Measurements from ENCODE around the gene SERINC5.
"Not testable (repeated sequence)": the region's sequence is repeated elsewhere in the genome, so short reads cannot be mapped to it uniquely, and the experiment has no call there.

Gene SERINC5

DNA sequence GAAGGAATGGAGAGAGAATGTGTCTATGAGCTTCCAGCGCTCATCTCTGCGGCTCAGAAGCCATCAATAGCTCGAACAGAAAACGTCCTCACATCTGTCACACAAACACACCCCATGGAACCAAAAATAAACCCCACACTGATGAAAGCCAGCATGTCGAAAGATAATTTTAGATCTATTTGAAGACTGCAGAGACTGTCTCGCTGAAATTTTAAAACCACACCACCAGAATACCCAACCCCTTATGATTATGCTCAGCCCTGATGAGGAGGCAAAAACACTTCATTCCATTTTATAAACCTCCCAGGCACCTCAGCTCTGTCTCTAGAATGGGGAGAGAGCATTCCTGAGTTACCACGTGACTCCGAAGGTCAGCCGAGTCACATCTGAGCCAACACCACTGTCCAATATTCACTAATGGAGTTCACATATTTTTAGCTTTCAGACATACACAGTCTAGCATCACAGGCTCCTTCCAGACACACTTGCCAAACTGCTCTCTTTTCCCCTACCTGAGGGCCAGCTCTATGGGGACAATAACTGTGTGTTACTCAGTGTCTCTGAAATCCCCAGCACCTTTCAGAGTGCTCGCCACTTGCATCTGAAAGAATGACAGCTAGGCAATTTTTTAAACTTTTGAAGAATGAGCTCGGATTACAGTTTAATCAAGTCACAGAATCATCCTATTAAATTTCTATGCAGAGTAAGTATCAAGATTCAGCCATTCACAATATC, 63.2 kb downstream of the SERINC5 start:
- DNase-seq, result no peak

DNA sequence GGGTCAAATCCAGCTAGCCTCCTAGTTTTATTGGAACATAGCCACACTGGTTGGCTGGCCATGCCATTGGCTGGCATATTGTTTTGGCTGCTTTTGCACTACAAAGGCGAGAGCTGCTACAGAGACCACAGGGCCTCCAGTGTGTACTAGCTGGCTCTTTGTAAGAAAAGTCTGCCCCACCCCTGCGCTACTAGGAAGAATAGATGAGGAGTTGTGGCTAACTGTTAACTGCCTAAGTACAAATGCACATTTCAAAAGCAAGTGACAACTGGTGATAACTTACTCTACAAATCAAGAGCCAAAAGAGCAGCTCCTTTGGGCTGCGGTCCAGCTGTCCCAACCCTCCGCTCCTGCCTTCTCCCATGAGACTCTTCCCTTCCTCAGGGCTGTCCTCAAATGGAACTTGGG, 63.9 kb downstream of the SERINC5 start:
- no peak for DNase-seq

DNA sequence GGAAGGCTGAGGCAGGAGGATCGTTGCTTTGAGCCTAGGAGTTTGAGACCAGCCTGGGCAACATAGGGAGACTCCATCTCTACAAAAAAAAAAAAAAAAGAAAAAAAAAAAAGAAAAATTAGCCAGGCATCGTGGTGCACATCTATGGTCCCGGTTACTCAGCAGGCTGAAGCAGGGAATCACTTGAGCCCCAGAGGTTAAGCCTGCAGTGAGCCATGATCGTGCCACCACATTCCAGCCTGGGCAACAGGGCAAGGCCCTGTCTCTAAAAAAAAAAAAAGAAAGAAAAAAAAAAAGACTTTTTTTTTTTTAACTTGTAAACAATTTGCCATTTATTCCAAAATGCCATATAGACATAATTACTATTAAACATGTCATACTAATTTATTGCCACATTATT, 64.5 kb downstream of the SERINC5 start:
- no peak for DNase-seq

DNA sequence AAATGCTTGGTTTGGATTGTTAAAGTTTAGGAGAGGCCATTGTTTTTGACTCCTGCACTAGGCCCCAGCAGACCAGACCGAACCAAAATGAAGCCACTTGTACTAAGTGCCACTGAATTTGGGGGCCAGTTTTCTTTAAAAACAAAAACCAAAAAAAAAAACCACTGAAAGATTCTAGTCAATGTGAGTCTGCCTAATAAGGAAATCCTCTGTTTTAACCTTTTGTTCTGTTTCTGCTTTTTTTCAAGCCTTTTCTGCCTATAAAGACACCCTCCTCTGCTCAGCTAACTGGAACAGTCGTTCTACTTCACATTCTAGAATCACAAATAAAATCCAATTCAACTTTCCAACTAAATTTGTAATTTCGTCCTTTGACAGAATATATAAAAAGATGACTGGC, 64.9 kb downstream of the SERINC5 start:
- DNase-seq, result no peak

DNA sequence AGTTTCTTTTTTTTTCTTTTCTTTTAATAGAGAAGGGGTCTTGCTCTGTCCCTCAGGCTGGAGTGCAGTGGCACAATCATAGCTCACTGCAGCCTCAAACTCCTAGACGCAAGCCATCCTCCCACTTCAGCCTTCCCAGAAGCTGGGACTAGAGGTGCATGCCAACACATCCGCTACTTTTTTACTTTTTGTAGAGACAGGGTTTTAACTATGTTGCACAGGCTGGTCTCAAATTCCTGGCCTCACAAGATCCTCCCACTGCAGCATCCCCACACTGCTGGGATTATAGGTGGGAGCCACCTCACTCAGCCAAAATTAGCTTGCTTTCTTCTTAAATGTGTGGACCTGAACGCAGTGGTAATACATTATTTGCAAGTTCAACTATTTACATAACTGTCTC, 66.1 kb downstream of the SERINC5 start:
- no peak for DNase-seq

DNA sequence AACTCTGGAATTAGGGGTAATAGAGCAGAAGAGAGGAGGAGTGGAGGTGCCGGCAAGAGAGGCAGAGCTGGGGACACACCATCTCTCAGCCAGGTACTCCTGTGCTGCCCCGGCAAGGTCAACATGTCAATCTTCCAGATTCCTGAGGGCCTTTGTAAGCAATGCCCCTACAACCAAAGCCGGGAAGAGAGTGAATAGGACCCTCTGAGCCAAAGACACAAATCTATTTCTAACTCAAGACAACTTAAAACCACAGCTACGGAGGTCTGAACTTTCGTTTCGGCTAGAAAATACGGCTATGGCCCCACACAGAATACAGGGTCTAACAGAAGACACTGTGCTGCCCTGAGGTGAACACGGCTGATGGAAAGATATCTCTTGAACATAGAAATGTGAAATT, 66.6 kb downstream of the SERINC5 start:
- DNase-seq, result no peak

DNA sequence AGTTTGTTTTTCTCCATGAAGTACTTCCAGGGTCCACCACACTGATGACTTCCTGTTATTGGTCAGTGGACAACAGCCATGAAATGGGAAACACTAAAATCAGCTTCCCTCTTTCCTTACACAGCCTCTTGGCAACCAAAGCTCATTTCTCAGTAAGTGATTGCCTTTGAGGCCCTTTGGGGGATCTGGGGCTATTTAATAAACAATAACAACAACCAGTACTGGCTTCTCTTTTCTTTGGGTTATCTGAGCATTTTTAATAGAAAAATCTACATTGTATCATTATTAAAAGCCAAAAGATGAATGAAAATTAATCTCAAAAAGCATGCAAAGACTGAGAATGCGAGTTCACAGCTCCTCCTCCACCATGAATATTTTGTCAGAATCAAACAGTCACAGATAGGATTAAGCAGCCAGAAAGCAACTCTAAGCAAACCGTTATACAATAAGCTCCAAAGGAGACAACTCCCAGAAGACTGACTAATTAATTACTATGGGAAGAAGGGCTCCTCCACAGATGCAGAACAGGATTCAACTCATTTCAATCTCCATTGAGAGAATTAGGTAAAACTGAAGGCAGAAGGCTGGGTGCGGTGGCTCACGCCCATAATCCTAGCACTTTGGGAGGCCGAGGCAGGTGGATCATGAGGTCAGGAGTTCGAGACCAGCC, 68.3 kb downstream of the SERINC5 start:
- no peak for DNase-seq

DNA sequence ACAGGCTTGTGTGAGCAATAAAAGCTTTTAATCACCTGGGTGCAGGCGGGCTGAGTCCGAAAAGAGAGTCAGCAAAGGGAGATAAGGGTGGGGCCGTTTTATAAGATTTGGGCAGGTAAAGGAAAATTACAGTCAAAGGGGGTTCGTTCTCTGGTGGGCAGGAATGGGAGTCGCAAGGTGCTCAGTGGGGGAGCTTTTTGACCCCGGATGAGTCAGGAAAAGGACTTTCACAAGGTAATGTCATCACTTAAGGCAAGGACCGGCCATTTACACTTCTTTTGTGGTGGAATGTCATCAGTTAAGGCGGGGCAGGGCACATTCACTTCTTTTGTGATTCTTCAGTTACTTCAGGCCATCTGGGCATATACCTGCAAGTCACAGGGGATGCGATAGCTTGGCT, 70.3 kb downstream of the SERINC5 start:
- DNase-seq, result not testable (repeated sequence)

DNA sequence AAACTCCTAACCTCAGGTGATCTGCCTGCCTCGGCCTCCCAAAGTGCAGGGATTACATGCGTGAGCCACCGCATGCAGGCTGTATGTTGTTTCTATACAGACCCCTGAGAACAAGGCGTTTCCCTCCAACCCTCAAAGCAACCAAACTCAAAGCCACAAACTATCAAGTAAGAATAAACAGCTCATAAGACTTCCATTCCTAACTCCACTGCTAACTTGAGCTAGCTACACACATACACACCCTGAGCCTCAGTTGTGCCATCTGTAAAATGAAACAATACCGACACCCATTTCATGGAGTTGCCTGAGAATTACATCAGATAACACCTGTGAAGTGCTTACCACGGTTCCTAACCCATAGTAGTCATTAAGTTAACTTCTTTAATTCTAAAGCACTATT, 70.8 kb downstream of the SERINC5 start:
- DNase-seq, result no peak

DNA sequence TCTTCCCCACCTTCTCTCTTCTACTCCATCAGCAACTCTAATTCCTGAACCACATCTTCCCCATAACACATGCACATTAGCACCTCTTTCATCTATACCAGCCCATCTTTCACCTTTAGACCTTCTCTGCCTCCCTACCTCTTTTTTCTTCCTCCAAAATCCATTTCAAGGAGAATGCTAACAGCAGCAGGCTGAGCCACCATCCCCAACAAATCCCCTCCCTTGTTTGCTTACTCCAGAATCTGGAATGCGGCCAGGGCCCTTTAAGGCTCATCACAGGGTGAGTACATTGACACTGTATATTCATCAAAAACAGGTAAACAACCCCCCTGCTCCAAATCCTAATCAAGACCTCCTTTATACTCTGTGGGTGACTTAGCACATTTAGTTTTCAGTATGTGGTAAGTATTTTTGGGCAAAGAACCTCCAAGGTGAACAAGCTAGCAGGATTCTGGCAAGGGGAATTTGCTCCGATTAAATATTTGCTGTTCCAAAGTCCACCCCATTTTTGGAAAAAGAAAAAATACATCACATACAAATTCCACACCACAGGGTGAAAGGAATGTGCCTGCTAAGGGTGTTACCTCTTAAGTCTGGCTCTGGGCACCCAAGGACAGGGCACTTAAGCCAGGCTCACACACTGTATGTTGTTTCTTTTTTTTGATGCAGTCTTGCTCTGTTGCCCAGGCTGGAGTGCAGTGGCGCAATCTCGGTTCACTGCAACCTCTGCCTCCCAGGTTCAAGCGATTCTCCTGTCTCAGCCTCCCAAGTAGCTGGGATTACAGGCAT, 71.4 kb downstream of the SERINC5 start:
- DNase-seq, result peak; percentile 76

DNA sequence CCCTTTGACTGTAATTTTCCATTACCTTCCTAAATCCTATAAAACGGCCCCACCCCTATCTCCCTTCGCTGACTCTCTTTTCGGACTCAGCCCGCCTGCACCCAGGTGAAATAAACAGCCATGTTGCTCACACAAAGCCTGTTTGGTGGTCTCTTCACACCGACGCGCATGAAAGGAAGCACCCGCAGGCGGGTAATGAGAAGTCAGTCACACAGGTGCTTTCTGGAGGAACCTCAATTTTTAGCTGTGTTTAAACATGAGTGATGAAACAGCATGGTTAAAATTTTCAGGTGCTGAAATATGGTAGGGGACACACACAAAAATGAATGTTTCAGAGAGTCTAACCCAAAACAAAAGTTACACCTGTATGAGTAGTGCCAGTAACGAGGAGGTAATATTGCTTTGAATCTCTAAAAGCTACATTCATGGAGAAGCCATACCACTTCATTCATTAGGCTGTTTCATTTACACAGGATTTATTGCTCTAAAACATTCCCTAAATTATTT, 72.1 kb downstream of the SERINC5 start:
- peak; percentile 66 for DNase-seq

DNA sequence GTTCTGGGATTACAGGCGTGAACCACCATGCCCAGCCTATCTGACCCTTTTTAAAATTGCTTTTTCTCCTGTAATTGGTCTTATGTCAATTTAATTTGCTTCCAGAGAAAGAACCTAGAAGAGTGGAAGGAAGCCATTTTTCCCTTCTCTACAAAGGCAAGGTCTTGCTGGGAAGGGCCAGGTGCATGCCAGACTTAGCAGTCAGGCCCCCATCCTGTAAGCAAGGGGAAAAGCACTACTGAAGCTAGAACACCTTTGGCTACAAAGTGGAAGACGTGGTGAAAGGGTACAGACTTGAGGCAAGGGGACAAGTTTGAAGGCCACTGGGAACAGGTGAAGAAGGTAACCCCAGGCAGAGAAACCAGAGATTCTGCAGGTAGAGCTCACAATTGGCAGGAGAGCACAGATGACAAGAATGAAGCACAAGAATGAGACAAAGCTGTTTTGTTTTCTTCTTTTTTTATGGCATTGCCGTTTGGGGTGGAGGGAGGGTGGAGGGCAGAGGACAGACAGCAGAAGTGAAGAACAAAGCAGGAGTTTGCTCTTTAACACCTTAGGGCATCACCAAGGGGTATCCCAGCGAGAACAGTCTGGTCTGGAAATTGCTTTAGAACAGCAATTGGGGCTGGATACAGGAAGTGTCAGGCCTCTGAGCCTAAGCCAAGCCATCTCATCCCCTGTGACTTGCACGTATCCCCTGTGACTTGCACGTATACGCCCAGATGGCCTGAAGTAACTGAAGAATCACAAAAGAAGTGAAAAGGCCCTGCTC, 72.9 kb downstream of the SERINC5 start:
- no peak for DNase-seq

DNA sequence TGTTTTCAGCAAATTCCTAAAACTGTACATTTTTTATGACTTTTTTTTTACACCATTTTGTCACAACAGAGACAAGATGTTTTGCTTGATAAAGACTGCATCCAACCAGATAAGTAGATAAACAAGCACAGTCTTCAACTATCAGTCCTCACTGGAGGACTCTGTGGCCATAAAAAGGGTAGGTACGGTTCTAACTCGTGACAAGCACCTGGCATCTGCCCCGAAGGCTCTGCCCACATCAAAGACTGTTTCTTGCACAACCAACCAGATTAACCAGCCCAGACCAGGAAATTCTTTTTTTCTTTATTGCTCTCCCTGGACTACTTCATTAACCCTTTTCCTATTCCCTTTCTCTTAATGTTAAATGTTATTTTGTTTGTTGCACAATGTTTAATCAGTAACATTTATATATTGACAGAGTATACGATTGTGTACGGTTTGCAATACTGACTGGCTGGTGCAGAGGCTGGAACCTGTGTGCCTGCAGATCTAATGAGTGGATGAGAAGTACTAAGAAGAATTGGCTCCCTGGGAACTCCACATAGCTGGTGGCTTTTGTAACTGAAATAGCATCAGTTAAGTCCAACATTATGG, 74.1 kb downstream of the SERINC5 start:
- peak; percentile 78 for DNase-seq

DNA sequence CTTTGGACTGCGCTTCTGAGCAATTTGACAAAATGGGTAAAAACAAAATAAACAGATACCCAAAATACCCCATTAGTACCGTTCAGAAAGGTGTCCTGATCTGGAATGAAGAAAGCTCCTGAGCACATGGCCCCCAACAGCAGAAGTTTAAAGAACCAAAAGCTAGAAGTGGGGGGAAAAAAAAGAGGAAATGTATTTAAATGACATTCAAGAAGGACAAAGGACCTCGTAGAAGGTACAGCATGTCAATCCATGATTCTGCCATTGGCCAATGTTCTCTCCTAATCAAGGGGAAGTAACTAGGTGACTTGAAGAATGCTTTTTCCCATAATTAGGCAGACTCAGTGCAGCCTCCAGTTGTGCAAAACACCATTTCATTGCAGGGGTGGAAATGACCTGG, 78.6 kb downstream of the SERINC5 start:
- DNase-seq, result no peak

DNA sequence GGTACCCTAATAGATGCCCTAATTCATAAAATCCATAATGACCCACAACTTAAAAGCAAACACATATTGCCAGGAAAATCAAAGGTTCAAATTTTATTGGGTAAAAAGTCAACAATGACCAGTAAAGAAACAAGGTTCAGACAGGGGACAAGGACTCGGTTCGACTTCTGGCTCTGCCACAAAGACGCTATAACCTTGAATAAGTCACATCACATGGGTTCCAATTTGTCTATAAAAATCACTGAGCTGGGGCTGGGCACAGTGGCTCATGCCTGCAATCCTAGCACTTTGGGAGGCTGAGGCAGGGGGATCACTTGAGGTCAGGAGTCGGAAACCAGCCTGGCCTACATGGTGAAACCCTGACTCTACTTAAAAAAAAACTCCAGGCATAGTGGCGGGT, 80.5 kb downstream of the SERINC5 start:
- DNase-seq, result no peak

DNA sequence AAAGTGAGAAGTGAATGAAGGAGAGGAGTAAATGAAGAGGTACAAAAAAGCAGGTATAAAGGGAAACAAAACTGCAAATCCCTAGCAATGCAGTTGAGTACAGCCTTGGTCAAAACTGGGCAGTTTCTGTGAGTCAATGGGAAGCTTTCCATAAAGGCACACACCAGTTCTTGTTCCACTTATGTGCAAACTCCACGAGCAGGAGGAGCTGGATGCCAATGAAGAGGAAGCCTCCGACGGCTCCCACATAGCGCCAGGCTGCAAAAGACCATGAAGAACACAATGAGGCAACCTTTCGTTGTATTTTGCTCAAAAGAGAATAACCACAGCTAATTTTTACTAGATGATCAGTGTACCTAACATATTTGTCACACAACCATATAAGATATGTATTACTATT, 81.1 kb downstream of the SERINC5 start:
- DNase-seq, result no peak

DNA sequence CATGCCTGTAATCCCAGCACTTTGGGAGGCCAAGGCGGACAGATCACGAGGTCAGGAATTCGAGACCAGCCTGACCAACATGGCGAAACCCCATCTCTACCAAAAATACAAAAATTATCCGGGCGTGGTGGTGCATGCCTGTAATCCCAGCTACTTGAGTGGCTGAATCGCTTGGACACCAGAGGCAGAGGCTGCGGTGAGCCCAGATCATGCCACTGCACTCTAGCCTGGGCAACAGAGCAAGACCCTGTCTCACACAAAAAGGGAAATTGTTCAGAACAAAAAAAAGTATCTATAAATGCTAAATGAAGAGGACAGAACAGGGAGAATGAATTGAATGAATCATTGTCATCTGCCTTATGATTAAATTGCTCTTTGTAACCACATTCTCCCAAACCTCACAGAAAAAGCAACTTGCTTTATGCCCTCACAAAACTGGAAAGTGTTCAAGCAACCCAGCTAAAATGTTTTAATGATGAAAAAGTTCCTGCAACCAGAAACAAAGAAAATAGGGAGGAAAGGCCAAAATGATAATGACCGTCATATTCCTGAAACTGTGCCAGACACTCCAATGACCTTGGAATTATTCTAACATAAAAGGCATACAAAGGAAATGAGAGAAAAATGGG, 83.7 kb downstream of the SERINC5 start:
- no peak for DNase-seq

DNA sequence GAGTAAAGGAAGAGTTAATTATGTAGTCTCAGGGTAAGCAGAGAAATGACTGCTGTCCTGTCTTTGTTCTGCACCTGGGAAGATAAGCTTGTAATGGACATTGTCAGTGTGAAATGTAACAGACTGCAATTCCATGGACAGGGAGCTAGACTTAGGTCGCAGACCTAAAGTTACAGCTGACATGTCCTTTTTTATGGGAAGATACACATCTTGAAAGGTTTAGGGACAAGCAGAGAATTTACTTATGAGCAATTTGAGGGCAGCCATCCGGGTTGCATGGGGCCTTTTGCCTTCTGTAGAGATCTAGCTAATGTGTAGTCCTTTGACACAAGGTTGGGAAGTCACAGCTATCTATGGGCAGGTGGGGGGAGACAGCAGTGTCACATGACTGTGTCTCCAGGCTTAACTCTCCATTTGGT, 85.7 kb downstream of the SERINC5 start:
- no peak for DNase-seq

DNA sequence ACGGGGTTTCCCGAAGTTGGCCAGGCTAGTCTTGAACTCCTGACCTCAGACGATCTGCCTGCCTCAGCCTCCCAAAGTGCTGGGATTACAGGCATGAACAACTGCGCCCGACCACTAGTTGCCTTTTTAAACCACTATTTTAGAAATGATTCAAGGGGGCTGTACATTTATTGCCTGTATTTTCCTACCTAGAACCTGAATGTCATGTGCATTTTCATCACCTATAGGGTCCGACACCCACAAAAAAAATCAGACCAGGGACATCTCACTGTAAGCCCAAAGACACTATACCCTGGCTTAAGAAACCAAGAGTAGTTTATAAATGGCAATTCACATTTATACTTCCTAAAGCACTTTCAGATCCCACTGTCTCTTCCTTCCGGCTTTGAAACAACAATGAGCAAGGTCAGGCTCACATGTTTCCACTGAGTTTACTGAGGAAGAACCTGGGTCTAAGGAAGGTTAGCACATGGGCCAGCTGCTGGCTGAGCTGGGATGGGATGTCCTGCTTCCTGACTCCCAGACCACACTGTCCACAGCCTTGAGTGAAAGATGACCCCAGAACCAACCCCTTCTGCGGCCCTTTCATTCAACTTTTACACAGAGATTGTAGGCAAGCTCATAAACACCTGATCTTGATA, 87.3 kb downstream of the SERINC5 start:
- no peak for DNase-seq

DNA sequence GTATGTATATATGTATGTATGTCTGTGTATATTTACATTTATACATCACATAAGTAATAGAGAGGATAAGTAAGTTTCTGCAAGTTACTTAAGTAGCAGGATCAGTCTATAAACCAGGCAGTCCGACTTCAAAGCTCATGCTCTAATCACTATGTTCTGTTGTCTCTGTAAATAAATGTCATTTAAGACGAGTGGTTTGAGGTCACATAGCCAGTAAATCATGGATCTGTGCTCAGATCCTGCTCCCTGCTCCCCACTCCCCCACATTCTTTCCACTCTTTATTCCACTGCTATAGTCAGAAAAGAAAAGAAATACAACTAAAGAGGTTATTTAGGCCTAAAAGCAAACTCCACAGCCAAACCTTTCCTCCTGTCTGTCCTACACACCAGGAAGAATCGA, 90.4 kb downstream of the SERINC5 start:
- no peak for DNase-seq

DNA sequence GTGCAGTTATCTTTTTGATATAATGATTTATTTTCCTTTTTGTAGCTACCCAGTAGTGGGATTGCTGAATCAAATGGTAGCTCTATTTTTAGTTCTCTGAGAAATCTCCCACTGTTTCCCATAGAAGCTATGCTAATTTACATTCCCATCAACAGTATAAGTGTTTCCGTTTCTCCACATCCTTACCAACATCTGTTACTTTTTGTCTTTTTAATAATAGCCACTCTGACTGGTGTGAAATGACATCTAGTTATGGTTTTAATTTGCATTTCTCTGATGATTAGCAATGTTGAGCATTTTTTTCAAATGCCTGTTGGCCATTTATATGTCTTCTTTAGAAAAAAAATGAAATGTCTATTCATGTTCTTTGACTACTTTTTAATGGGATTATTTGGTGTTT, 94.7 kb downstream of the SERINC5 start:
- no peak for DNase-seq

DNA sequence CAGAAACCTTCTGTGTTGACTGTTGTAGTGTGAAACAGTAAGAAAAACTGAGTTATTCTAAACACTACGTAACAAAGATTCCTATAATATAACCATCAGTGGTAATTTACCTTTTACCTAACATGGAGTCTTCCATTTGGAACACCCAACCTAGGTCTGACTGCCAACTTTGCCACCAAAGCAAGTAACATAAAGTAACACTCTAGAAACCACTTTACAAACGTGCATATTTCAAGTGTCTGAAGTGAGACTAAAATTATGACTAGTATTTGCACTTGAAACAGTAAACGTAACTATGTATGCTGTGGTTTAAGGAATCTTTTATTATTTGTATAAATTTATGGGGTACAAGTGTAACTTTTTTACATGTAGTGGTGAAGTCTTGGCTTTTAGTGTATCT, 95.6 kb downstream of the SERINC5 start:
- DNase-seq, result no peak

Data from DMS79 treated with DMSO at 0.1 percent for 48 hours (cell line).